Anterior cingulate cortex (tissue), 58 donors: ENCODE data around the gene LINGO3.

ENCODE experiments used
- DNase-seq, 58 donors: peaks; one replicate each; lab custom pipeline; 2025; lab: John Stamatoyannopoulos, UW

LINGO3 gene

GRCh38 chr19:2309734-2310362 lies 1.9 kb upstream of the LINGO3 start:
- peak in 46 of 58 donors; percentile 13 to 74 (median 42) for DNase-seq

- no peak for DNase-seq
Observed at GRCh38 chr19:2307518-2308012, 389 bp downstream of the LINGO3 start.

- no peak for DNase-seq
Observed at GRCh38 chr19:2306971-2307370, 983 bp downstream of the LINGO3 start.

- peak in 1 of 58 donors; percentile 68 for DNase-seq
Observed at GRCh38 chr19:2306281-2306806, 1.6 kb downstream of the LINGO3 start.

- no peak for DNase-seq
Observed at GRCh38 chr19:2305452-2306280, 2.3 kb downstream of the LINGO3 start.

GRCh38 chr19:2303211-2303798 lies 4.6 kb downstream of the LINGO3 start:
- no peak for DNase-seq

- peak in 10 of 58 donors; percentile 11 to 61 (median 36) for DNase-seq
Observed at GRCh38 chr19:2302319-2303210, 5.4 kb downstream of the LINGO3 start.

GRCh38 chr19:2300533-2300932 lies 7.4 kb downstream of the LINGO3 start:
- no peak for DNase-seq

- no peak for DNase-seq
Observed at GRCh38 chr19:2296141-2296540, 11.8 kb downstream of the LINGO3 start.

- peak in 47 of 58 donors; percentile 21 to 81 (median 59) for DNase-seq
Observed at GRCh38 chr19:2294687-2295335, 13.1 kb downstream of the LINGO3 start.

- peak in 3 of 58 donors; percentile 10 to 40 (median 15) for DNase-seq
Observed at GRCh38 chr19:2291185-2291751, 16.7 kb downstream of the LINGO3 start.

- DNase-seq = no peak
Observed at GRCh38 chr19:2290441-2291184, 17.3 kb downstream of the LINGO3 start.

- DNase-seq = peak in 2 of 58 donors; percentile 25 to 39
Observed at GRCh38 chr19:2289714-2290435, 18.1 kb downstream of the LINGO3 start.

GRCh38 chr19:2288818-2289713 lies 18.9 kb downstream of the LINGO3 start:
- no peak for DNase-seq

- no peak for DNase-seq
Observed at GRCh38 chr19:2288338-2288817, 19.6 kb downstream of the LINGO3 start.

- DNase-seq = no peak
Observed at GRCh38 chr19:2287585-2288337, 20.2 kb downstream of the LINGO3 start.
